OCI-LY7 (cell line): ENCODE data around the gene PLCB1.

Experiments used
- CTCF ChIP-seq: fragments of 200-600 bp; sonication (generic); conservative IDR thresholded peaks from 2 replicates; pipeline ENCODE4 v1.5.1; 2014; ENCODE audit warnings: mild to moderate bottlenecking, antibody characterized with exemption, low read length, moderate library complexity, mixed read lengths
- EZH2phosphoT487 ChIP-seq: fragments of 200-600 bp; sonication (generic); IDR thresholded peaks from 2 replicates; pipeline ENCODE4 v1.6.1; 2018; ENCODE audit warnings: low read depth, borderline replicate concordance, mild to moderate bottlenecking, mixed run types, antibody characterized with exemption, low read length, moderate library complexity, mixed read lengths

- TF ChIP-seq CTCF (no peak), EZH2phosphoT487 (no peak)
Measured at GRCh38 chr20:8368670-8369069, 236.6 kb downstream of the PLCB1 start.
